ENCODE measurements around the gene ATP2A2.

The ATP2A2 gene

GRCh38 chr12:110361216-110361615 is 80.2 kb downstream of the ATP2A2 start:
- Histone ChIP-seq H3K36me3 (ENCODE audit: control insufficient read depth, insufficient read depth, low read length, severe bottlenecking) (no peaks in the 10 kb centered on the region), H3K27me3 (replicated peaks; ENCODE audit: control insufficient read depth, insufficient read depth, low read length) (no peaks in the 10 kb centered on the region), H3K4me1 (ENCODE audit: control insufficient read depth, insufficient read depth, low read length) (peaks cover 4% of the 10 kb centered on the region), H3K9me3 (ENCODE audit: control insufficient read depth, low read length) (no peaks in the 10 kb centered on the region), H3K4me3 (ENCODE audit: low read length) (no peak overlapping the region), H3K9ac (ENCODE audit: low read length) (no peak overlapping the region)
- DNase-seq (ENCODE audit: low read depth), result no peak

GRCh38 chr12:110365489-110366320 is 84.7 kb downstream of the ATP2A2 start:
- H3K4me1 ChIP-seq (ENCODE audit: control insufficient read depth, insufficient read depth, low read length), result peaks cover 17% of the 10 kb centered on the region
- H3K36me3 ChIP-seq (ENCODE audit: control insufficient read depth, insufficient read depth, low read length, severe bottlenecking), result peaks cover 9% of the 10 kb centered on the region
- no peaks in the 10 kb centered on the region for H3K9me3 ChIP-seq (ENCODE audit: control insufficient read depth, low read length)
- no peak overlapping the region for H3K9ac ChIP-seq (ENCODE audit: low read length)
- no peak overlapping the region for H3K4me3 ChIP-seq (ENCODE audit: low read length)
- H3K27me3 ChIP-seq (replicated peaks; ENCODE audit: control insufficient read depth, insufficient read depth, low read length), result no peaks in the 10 kb centered on the region
- DNase-seq (ENCODE audit: low read depth), result no peak

GRCh38 chr12:110366321-110367142 is 85.5 kb downstream of the ATP2A2 start:
- Histone ChIP-seq H3K4me1 (ENCODE audit: control insufficient read depth, insufficient read depth, low read length) (peaks cover 20% of the 10 kb centered on the region), H3K36me3 (ENCODE audit: control insufficient read depth, insufficient read depth, low read length, severe bottlenecking) (peaks cover 13% of the 10 kb centered on the region), H3K27me3 (replicated peaks; ENCODE audit: control insufficient read depth, insufficient read depth, low read length) (no peaks in the 10 kb centered on the region), H3K9ac (ENCODE audit: low read length) (no peak overlapping the region), H3K4me3 (ENCODE audit: low read length) (no peak overlapping the region), H3K9me3 (ENCODE audit: control insufficient read depth, low read length) (no peaks in the 10 kb centered on the region)
- no peak for DNase-seq (ENCODE audit: low read depth)

GRCh38 chr12:110367181-110367864 is 86.3 kb downstream of the ATP2A2 start:
- H3K4me3 ChIP-seq (ENCODE audit: low read length), result no peak overlapping the region
- H3K27me3 ChIP-seq (replicated peaks; ENCODE audit: control insufficient read depth, insufficient read depth, low read length), result no peaks in the 10 kb centered on the region
- no peak overlapping the region for H3K9ac ChIP-seq (ENCODE audit: low read length)
- peaks cover 22% of the 10 kb centered on the region for H3K4me1 ChIP-seq (ENCODE audit: control insufficient read depth, insufficient read depth, low read length)
- peaks cover 21% of the 10 kb centered on the region for H3K36me3 ChIP-seq (ENCODE audit: control insufficient read depth, insufficient read depth, low read length, severe bottlenecking)
- DNase-seq (ENCODE audit: low read depth), result no peak
- no peaks in the 10 kb centered on the region for H3K9me3 ChIP-seq (ENCODE audit: control insufficient read depth, low read length)

GRCh38 chr12:110369992-110370391 is 88.9 kb downstream of the ATP2A2 start:
- Histone ChIP-seq H3K9me3 (ENCODE audit: control insufficient read depth, low read length) (no peaks in the 10 kb centered on the region), H3K36me3 (ENCODE audit: control insufficient read depth, insufficient read depth, low read length, severe bottlenecking) (peaks cover 33% of the 10 kb centered on the region), H3K27me3 (replicated peaks; ENCODE audit: control insufficient read depth, insufficient read depth, low read length) (no peaks in the 10 kb centered on the region), H3K4me1 (ENCODE audit: control insufficient read depth, insufficient read depth, low read length) (peaks cover 37% of the 10 kb centered on the region), H3K9ac (ENCODE audit: low read length) (no peak overlapping the region), H3K4me3 (ENCODE audit: low read length) (no peak overlapping the region)
- no peak for DNase-seq (ENCODE audit: low read depth)

GRCh38 chr12:110370732-110371231 is 89.7 kb downstream of the ATP2A2 start:
- Histone ChIP-seq H3K4me1 (ENCODE audit: control insufficient read depth, insufficient read depth, low read length) (peaks cover 37% of the 10 kb centered on the region), H3K36me3 (ENCODE audit: control insufficient read depth, insufficient read depth, low read length, severe bottlenecking) (peaks cover 41% of the 10 kb centered on the region), H3K27me3 (replicated peaks; ENCODE audit: control insufficient read depth, insufficient read depth, low read length) (no peaks in the 10 kb centered on the region), H3K9ac (ENCODE audit: low read length) (no peak overlapping the region), H3K4me3 (ENCODE audit: low read length) (no peak overlapping the region), H3K9me3 (ENCODE audit: control insufficient read depth, low read length) (no peaks in the 10 kb centered on the region)
- DNase-seq (ENCODE audit: low read depth), result no peak

GRCh38 chr12:110371408-110372055 is 90.5 kb downstream of the ATP2A2 start:
- no peak overlapping the region for H3K9ac ChIP-seq (ENCODE audit: low read length)
- no peak overlapping the region for H3K4me3 ChIP-seq (ENCODE audit: low read length)
- H3K9me3 ChIP-seq (ENCODE audit: control insufficient read depth, low read length), result no peaks in the 10 kb centered on the region
- peaks cover 30% of the 10 kb centered on the region for H3K4me1 ChIP-seq (ENCODE audit: control insufficient read depth, insufficient read depth, low read length)
- H3K27me3 ChIP-seq (replicated peaks; ENCODE audit: control insufficient read depth, insufficient read depth, low read length), result no peaks in the 10 kb centered on the region
- H3K36me3 ChIP-seq (ENCODE audit: control insufficient read depth, insufficient read depth, low read length, severe bottlenecking), result peaks cover 45% of the 10 kb centered on the region
- no peak for DNase-seq (ENCODE audit: low read depth)

- no peak for DNase-seq (ENCODE audit: low read depth)
- Histone ChIP-seq H3K9me3 (ENCODE audit: control insufficient read depth, low read length) (no peaks in the 10 kb centered on the region), H3K9ac (ENCODE audit: low read length) (no peak overlapping the region), H3K27me3 (replicated peaks; ENCODE audit: control insufficient read depth, insufficient read depth, low read length) (no peaks in the 10 kb centered on the region), H3K4me1 (ENCODE audit: control insufficient read depth, insufficient read depth, low read length) (peaks cover 25% of the 10 kb centered on the region), H3K4me3 (ENCODE audit: low read length) (no peak overlapping the region), H3K36me3 (ENCODE audit: control insufficient read depth, insufficient read depth, low read length, severe bottlenecking) (peaks cover 46% of the 10 kb centered on the region)
These were observed 91.0 kb downstream of the ATP2A2 start for GRCh38 chr12:110372056-110372425.

GRCh38 chr12:110373025-110373424 is 92.0 kb downstream of the ATP2A2 start:
- no peak for DNase-seq (ENCODE audit: low read depth)
- Histone ChIP-seq H3K36me3 (ENCODE audit: control insufficient read depth, insufficient read depth, low read length, severe bottlenecking) (peaks cover 55% of the 10 kb centered on the region), H3K4me1 (ENCODE audit: control insufficient read depth, insufficient read depth, low read length) (peaks cover 21% of the 10 kb centered on the region), H3K9ac (ENCODE audit: low read length) (no peak overlapping the region), H3K9me3 (ENCODE audit: control insufficient read depth, low read length) (no peaks in the 10 kb centered on the region), H3K4me3 (ENCODE audit: low read length) (no peak overlapping the region), H3K27me3 (replicated peaks; ENCODE audit: control insufficient read depth, insufficient read depth, low read length) (no peaks in the 10 kb centered on the region)

GRCh38 chr12:110373425-110373824 is 92.4 kb downstream of the ATP2A2 start:
- Histone ChIP-seq H3K9ac (ENCODE audit: low read length) (no peak overlapping the region), H3K9me3 (ENCODE audit: control insufficient read depth, low read length) (no peaks in the 10 kb centered on the region), H3K36me3 (ENCODE audit: control insufficient read depth, insufficient read depth, low read length, severe bottlenecking) (peaks cover 58% of the 10 kb centered on the region), H3K27me3 (replicated peaks; ENCODE audit: control insufficient read depth, insufficient read depth, low read length) (no peaks in the 10 kb centered on the region), H3K4me3 (ENCODE audit: low read length) (no peak overlapping the region), H3K4me1 (ENCODE audit: control insufficient read depth, insufficient read depth, low read length) (peaks cover 22% of the 10 kb centered on the region)
- no peak for DNase-seq (ENCODE audit: low read depth)

All from adipocyte (in vitro differentiated cells).